Measurements from ENCODE around the gene LPP.

LPP gene

DNA sequence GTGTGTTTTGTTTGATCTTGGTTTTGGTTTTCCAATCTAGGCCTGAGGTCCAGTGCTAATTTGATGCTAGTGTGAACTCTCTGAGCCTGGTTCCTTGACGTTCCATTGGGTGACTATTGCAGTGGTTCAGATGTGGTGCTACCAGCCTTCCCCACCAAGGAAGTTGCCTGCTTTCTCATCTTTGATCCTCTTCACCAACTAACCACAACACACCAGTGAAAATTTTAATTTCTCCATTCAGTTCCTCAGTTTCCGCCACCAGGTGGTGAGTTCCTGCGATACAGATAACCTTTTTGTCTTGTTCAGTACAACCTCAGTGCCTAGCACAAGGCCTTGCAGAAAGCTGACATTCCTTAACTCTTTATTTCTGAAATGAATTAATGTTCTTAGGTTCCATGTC is 680.4 kb downstream of the LPP start:
- H3K9me2 ChIP-seq (replicated peaks; ENCODE audit: control insufficient read depth, low read length): no peaks in the 10 kb centered on the region
- no peaks in the 10 kb centered on the region for H3K27me3 ChIP-seq (ENCODE audit: control insufficient read depth, low read length)
- no peak overlapping the region for H3K4me2 ChIP-seq (ENCODE audit: low read length)
- no peak overlapping the region for H3K4me3 ChIP-seq (ENCODE audit: low read length)
- no peaks in the 10 kb centered on the region for H3F3A ChIP-seq (ENCODE audit: control insufficient read depth, insufficient read depth)
- H4K20me1 ChIP-seq (ENCODE audit: control insufficient read depth, insufficient read depth, low read depth, low read length): no peaks in the 10 kb centered on the region
- H3K36me3 ChIP-seq (ENCODE audit: control insufficient read depth, low read length): no peaks in the 10 kb centered on the region
- H3K4me1 ChIP-seq (ENCODE audit: control insufficient read depth, low read length): no peaks in the 10 kb centered on the region
- H3K9me3 ChIP-seq (ENCODE audit: control insufficient read depth, insufficient read depth, low read length): no peaks in the 10 kb centered on the region
- H3K27ac ChIP-seq (ENCODE audit: low read depth, low read length): no peak overlapping the region
- no peak for TF ChIP-seq EZH2phosphoT487 (IDR thresholded peaks at IDR 0.05; ENCODE audit: borderline replicate concordance, low read length)
- TF ChIP-seq, protein P1, sequence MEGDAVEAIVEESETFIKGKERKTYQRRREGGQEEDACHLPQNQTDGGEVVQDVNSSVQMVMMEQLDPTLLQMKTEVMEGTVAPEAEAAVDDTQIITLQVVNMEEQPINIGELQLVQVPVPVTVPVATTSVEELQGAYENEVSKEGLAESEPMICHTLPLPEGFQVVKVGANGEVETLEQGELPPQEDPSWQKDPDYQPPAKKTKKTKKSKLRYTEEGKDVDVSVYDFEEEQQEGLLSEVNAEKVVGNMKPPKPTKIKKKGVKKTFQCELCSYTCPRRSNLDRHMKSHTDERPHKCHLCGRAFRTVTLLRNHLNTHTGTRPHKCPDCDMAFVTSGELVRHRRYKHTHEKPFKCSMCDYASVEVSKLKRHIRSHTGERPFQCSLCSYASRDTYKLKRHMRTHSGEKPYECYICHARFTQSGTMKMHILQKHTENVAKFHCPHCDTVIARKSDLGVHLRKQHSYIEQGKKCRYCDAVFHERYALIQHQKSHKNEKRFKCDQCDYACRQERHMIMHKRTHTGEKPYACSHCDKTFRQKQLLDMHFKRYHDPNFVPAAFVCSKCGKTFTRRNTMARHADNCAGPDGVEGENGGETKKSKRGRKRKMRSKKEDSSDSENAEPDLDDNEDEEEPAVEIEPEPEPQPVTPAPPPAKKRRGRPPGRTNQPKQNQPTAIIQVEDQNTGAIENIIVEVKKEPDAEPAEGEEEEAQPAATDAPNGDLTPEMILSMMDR (IDR thresholded peaks at IDR 0.05; ENCODE audit: low read depth, low read length, poor library complexity, severe bottlenecking): no peak
- no peaks in the 10 kb centered on the region for H3K79me2 ChIP-seq (ENCODE audit: control insufficient read depth, low read length)

DNA sequence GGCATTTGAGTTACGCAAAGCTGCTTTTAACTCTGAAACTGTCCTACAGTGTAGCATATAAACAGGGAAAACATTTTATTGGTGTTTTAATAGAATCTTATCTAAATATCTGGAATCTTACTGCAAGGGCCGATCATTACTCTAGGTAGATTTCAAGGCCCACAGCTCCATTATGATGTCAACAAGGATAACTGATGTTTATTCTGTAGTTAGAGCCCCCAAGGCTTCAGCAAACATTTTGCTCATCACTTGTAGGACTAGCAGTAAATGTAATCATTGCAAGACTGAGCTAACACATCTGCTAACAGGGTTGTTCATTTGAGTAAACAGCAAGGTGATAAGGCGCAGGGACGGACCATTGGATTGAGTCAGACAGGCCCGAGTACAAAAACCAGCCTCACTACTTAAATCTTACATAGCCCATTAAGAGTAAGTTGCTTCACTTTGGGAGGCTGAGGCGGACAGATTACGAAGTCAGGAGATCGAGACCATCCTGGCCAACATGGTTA is 685.3 kb downstream of the LPP start:
- Histone ChIP-seq H3K27me3 (ENCODE audit: control insufficient read depth, low read length) (no peaks in the 10 kb centered on the region), H3K27ac (ENCODE audit: low read depth, low read length) (no peak overlapping the region), H4K20me1 (ENCODE audit: control insufficient read depth, insufficient read depth, low read depth, low read length) (no peaks in the 10 kb centered on the region), H3K4me2 (ENCODE audit: low read length) (no peak overlapping the region), H3K36me3 (ENCODE audit: control insufficient read depth, low read length) (no peaks in the 10 kb centered on the region), H3K9me3 (ENCODE audit: control insufficient read depth, insufficient read depth, low read length) (no peaks in the 10 kb centered on the region), H3K9me2 (replicated peaks; ENCODE audit: control insufficient read depth, low read length) (no peaks in the 10 kb centered on the region), H3K79me2 (ENCODE audit: control insufficient read depth, low read length) (no peaks in the 10 kb centered on the region), H3K4me3 (ENCODE audit: low read length) (no peak overlapping the region), H3K4me1 (ENCODE audit: control insufficient read depth, low read length) (peaks cover 8% of the 10 kb centered on the region), H3F3A (ENCODE audit: control insufficient read depth, insufficient read depth) (no peaks in the 10 kb centered on the region)
- TF ChIP-seq, protein P1 (IDR thresholded peaks at IDR 0.05; ENCODE audit: low read depth, low read length, poor library complexity, severe bottlenecking): no peak
- no peak for TF ChIP-seq EZH2phosphoT487 (IDR thresholded peaks at IDR 0.05; ENCODE audit: borderline replicate concordance, low read length)

DNA sequence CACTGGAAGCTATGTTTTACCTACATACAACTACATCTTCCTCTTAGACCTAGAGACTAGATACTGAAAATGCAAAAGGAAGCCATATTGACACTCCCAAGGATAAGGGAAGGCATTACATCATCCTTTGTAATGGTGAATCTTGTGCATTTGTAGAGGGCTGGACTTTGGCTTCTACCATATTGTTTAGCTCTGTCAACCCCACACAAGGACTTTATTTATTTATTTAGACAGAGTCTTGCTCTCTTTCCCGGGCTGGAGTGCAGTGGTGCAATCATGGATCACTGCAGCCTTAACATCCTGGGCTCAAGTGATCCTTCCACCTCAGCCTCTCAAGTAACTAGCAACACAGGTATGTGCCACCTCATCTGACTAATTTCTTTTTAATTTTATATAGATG is 686.3 kb downstream of the LPP start:
- Histone ChIP-seq H3F3A (ENCODE audit: control insufficient read depth, insufficient read depth) (no peaks in the 10 kb centered on the region), H3K36me3 (ENCODE audit: control insufficient read depth, low read length) (no peaks in the 10 kb centered on the region), H3K27ac (ENCODE audit: low read depth, low read length) (no peak overlapping the region), H4K20me1 (ENCODE audit: control insufficient read depth, insufficient read depth, low read depth, low read length) (no peaks in the 10 kb centered on the region), H3K4me2 (ENCODE audit: low read length) (no peak overlapping the region), H3K79me2 (ENCODE audit: control insufficient read depth, low read length) (no peaks in the 10 kb centered on the region), H3K27me3 (ENCODE audit: control insufficient read depth, low read length) (no peaks in the 10 kb centered on the region), H3K9me3 (ENCODE audit: control insufficient read depth, insufficient read depth, low read length) (no peaks in the 10 kb centered on the region), H3K9me2 (replicated peaks; ENCODE audit: control insufficient read depth, low read length) (no peaks in the 10 kb centered on the region), H3K4me3 (ENCODE audit: low read length) (no peak overlapping the region), H3K4me1 (ENCODE audit: control insufficient read depth, low read length) (peaks cover 8% of the 10 kb centered on the region)
- TF ChIP-seq, protein P1 (IDR thresholded peaks at IDR 0.05; ENCODE audit: low read depth, low read length, poor library complexity, severe bottlenecking): no peak
- TF ChIP-seq EZH2phosphoT487 (IDR thresholded peaks at IDR 0.05; ENCODE audit: borderline replicate concordance, low read length): no peak
